ENCODE measurements around the gene P2RY8.
"Not testable (repeated sequence)": the region's sequence is repeated elsewhere in the genome, so short reads cannot be mapped to it uniquely, and the experiment has no call there.

The P2RY8 gene

DNA sequence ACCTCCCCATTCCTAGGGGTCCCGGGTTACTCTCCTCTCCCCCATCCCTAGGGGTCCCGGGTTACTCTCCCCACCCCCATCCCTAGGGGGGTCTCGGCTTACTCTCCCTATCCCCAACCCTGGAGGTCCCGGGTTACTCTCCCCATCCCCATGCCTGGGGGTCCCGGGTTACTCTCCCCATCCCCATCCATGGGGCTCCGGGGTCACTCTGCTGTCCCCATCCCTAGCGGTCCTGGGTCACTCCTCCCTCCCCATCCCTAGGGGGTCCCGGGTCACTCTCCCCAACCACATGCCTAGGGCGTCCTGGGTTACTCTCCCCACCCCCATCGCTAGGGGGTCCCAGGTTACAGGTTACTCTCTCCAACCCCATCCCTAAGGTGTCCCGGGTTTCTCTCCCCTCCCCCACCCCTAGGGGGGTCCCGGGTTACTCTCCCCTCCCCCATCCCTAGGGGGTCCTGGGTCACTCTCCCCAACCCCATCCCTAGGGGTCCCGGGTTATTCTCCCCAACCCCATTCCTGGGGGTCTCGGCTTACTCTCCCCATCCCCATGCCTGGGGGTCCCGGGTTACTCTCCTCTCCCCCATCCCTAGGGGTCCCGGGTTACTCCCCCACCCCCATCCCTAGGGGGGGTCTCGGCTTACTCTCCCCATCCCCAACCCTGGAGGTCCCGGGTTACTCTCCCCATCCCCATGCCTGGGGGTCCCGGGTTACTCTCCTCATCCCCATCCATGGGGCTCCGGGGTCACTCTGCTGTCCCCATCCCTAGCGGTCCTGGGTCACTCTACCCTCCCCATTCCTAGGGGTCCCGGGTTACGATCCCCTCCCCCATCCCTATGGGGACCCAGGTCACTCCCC lies 85.1 kb downstream of the P2RY8 start:
- DNase-seq (ENCODE audit: extremely low spot score), result no peak
- POLR2A ChIA-PET, result no interaction called here
- CTCF ChIA-PET, result no interaction called here
- TF ChIP-seq FOXK2 (IDR thresholded peaks at IDR 0.05) (no peak), L3MBTL2 (conservative IDR thresholded peaks at IDR 0.05) (no peak), SP1 (IDR thresholded peaks at IDR 0.05) (no peak), ARNT (IDR thresholded peaks at IDR 0.05) (no peak), ZNF384 (IDR thresholded peaks at IDR 0.05) (no peak), HDGF (IDR thresholded peaks at IDR 0.05; ENCODE audit: borderline replicate concordance) (no peak), FOXM1 (IDR thresholded peaks at IDR 0.05; ENCODE audit: borderline replicate concordance) (no peak), TARDBP (IDR thresholded peaks at IDR 0.05) (no peak)
- TF ChIP-seq, protein P1, sequence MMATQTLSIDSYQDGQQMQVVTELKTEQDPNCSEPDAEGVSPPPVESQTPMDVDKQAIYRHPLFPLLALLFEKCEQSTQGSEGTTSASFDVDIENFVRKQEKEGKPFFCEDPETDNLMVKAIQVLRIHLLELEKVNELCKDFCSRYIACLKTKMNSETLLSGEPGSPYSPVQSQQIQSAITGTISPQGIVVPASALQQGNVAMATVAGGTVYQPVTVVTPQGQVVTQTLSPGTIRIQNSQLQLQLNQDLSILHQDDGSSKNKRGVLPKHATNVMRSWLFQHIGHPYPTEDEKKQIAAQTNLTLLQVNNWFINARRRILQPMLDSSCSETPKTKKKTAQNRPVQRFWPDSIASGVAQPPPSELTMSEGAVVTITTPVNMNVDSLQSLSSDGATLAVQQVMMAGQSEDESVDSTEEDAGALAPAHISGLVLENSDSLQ (IDR thresholded peaks at IDR 0.05), result no peak

DNA sequence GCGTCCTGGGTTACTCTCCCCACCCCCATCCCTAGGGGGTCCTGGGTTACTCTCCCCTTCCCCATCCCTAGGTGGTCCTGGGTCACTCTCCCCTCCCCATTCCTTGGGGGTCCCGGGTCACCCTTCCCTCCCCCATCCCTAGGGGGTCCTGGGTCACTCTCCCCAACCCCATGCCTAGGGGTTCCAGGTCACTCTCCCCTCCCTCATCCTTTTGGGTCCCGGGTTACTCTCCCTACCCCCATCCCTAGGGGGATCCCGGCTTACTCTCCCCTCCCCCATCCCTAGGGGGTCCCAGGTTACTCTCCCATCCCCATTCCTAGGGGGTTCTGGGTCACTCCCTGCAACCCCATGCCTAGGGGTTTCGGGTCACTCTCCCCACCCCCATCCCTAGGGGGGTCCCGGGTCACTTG lies 85.7 kb downstream of the P2RY8 start:
- ChIA-PET CTCF (no interaction called here), POLR2A (no interaction called here)
- no peak for TF ChIP-seq BHLHE40 (IDR thresholded peaks at IDR 0.05; ENCODE audit: borderline replicate concordance)
- no peak for TF ChIP-seq CTBP1 (IDR thresholded peaks at IDR 0.05; ENCODE audit: borderline replicate concordance)
- no peak for TF ChIP-seq FOXA1 (IDR thresholded peaks at IDR 0.05)
- TF ChIP-seq SP1 (IDR thresholded peaks at IDR 0.05), result no peak
- TF ChIP-seq ELF4 (IDR thresholded peaks at IDR 0.05), result no peak
- TF ChIP-seq ARNT (IDR thresholded peaks at IDR 0.05), result no peak
- no peak for DNase-seq (ENCODE audit: extremely low spot score)

DNA sequence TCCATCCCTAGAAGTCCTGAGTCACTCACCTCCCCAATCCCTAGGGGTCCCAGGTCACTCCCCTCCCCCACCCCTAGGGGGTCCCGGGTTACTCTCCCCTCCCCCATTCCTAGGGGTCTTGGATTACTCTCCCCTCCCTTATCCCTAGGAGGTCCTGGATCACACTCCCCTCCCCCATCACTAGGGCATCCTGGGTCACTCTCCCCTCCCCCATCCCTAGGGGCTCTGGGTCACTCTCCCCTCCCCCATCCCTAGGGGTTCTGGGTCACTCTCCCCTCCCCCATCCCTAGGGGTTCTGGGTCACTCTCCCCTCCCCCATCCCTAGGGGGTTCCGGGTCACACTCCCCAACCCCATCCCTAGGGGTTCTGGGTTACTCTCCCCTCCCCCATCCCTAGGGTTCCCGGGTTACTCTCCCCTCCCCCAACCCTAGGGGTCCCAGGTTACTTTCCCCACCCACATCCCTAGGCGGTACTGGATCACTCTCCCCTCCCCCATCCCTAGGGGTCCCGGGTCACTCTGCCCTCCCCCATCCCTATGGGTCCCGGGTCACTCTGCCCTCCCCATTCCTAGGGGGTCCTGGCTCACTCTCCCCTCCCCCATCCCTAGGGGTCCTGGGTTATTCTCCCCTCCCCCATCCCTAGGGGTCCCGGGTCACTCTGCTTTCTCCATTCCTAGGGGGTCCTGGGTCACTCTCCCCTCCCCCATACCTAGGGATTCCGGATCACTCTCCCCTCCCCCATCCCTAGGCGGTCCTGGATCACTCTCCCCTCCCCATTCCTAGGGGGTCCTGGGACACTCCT lies 86.4 kb downstream of the P2RY8 start:
- CTCF ChIA-PET, result no interaction called here
- TF ChIP-seq ZNF384 (IDR thresholded peaks at IDR 0.05) (no peak), LEF1 (IDR thresholded peaks at IDR 0.05; ENCODE audit: borderline replicate concordance) (no peak), SUZ12 (IDR thresholded peaks at IDR 0.05) (no peak), FOXA1 (IDR thresholded peaks at IDR 0.05) (no peak), NFRKB (IDR thresholded peaks at IDR 0.05) (no peak), FOXM1 (IDR thresholded peaks at IDR 0.05; ENCODE audit: borderline replicate concordance) (no peak), TARDBP (IDR thresholded peaks at IDR 0.05) (no peak), ELF4 (IDR thresholded peaks at IDR 0.05) (no peak), FOXK2 (IDR thresholded peaks at IDR 0.05) (no peak), SP1 (IDR thresholded peaks at IDR 0.05) (no peak), HDGF (IDR thresholded peaks at IDR 0.05; ENCODE audit: borderline replicate concordance) (no peak), L3MBTL2 (conservative IDR thresholded peaks at IDR 0.05) (no peak), CTBP1 (IDR thresholded peaks at IDR 0.05; ENCODE audit: borderline replicate concordance) (no peak), ARNT (IDR thresholded peaks at IDR 0.05) (no peak), BHLHE40 (IDR thresholded peaks at IDR 0.05; ENCODE audit: borderline replicate concordance) (no peak)
- TF ChIP-seq, protein P1 (IDR thresholded peaks at IDR 0.05), result no peak
- POLR2A ChIA-PET, result no interaction called here
- DNase-seq (ENCODE audit: extremely low spot score), result no peak

DNA sequence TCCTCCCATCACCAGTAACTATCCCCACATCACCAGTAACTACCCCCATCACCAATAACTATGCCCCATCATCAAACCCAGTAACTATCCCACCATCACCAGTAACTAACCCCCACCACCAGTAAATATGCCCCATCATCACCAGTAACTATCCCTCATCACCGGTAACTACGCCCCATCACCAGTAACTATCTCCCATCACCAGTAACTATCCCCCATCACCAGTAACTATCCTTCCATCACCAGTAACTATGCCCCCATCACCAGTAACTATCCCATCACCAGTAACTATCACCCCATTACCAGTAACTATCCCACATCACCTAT lies 87.2 kb downstream of the P2RY8 start:
- DNase-seq (ENCODE audit: extremely low spot score), result no peak
- POLR2A ChIA-PET, result no interaction called here
- no peak for TF ChIP-seq FOXA1 (IDR thresholded peaks at IDR 0.05)
- TF ChIP-seq NFRKB (IDR thresholded peaks at IDR 0.05), result no peak
- no peak for TF ChIP-seq LEF1 (IDR thresholded peaks at IDR 0.05; ENCODE audit: borderline replicate concordance)
- TF ChIP-seq L3MBTL2 (conservative IDR thresholded peaks at IDR 0.05), result no peak
- no peak for TF ChIP-seq SP1 (IDR thresholded peaks at IDR 0.05)
- TF ChIP-seq ARNT (IDR thresholded peaks at IDR 0.05), result no peak
- no peak for TF ChIP-seq ELF4 (IDR thresholded peaks at IDR 0.05)
- TF ChIP-seq HDGF (IDR thresholded peaks at IDR 0.05; ENCODE audit: borderline replicate concordance), result no peak
- TF ChIP-seq FOXK2 (IDR thresholded peaks at IDR 0.05), result no peak
- TF ChIP-seq ZNF384 (IDR thresholded peaks at IDR 0.05), result no peak
- no peak for TF ChIP-seq CTBP1 (IDR thresholded peaks at IDR 0.05; ENCODE audit: borderline replicate concordance)
- no peak for TF ChIP-seq TARDBP (IDR thresholded peaks at IDR 0.05)
- TF ChIP-seq, protein P1 (IDR thresholded peaks at IDR 0.05), result no peak
- CTCF ChIA-PET, result no interaction called here

DNA sequence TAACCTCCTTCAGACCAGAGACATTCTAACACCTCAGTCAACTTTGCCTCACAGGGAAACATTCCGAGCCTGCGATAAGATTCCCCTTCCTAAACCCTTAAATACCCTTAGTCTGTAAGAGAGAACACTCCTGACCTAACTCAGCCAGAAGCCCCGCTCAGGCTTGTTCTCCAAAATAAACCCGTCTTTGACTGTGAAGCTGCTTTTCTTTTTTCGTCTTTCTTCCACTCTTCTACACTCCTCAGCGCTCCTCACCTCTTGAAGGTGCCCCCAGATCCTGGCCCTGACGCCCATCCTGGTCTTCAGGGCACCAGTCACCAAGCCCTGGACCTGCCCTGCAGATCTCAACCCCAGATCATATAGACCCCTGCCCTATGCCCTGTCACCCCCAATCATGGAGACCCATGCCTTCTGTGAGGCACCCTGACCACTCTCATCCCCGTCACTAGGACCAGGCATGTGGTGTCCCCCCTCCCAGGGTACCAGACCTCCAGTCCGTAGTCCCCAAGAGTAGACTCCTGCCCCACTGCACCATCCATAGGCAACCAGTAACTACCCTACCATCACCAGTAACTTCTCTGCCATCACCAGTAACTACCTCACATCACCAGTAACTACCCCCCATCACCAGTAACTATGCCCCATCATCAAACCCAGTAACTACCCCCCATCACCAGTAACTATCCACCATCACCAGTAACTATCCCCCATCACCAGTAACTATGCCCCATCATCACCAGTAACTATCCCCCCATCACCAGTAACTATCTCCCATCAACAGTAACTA lies 87.8 kb downstream of the P2RY8 start:
- no peak for TF ChIP-seq ZNF384 (IDR thresholded peaks at IDR 0.05)
- TF ChIP-seq HDGF (IDR thresholded peaks at IDR 0.05; ENCODE audit: borderline replicate concordance), result no peak
- no peak for TF ChIP-seq LEF1 (IDR thresholded peaks at IDR 0.05; ENCODE audit: borderline replicate concordance)
- no peak for TF ChIP-seq ELF4 (IDR thresholded peaks at IDR 0.05)
- TF ChIP-seq L3MBTL2 (conservative IDR thresholded peaks at IDR 0.05), result no peak
- TF ChIP-seq SP1 (IDR thresholded peaks at IDR 0.05), result no peak
- TF ChIP-seq, protein P1 (IDR thresholded peaks at IDR 0.05), result no peak
- no peak for TF ChIP-seq ARNT (IDR thresholded peaks at IDR 0.05)
- POLR2A ChIA-PET, result no interaction called here
- DNase-seq (ENCODE audit: extremely low spot score), result no peak
- CTCF ChIA-PET, result no interaction called here

DNA sequence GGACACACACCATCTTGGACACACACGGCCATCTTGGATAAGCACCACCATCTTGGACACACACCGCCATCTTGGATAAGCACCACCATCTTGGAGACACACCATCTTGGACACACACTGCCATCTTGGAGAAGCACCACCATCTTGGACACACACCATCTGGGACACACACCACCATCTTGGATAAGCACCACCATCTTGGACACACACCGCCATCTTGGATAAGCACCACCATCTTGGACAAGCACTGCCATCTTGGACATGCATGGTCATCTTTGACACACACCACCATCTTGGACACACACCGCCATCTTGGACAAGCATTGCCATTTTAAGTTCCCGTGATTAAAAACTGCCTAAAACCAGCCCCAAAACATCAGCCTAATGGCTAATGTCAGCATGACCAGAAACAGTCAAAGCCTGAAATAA lies 88.4 kb downstream of the P2RY8 start:
- DNase-seq (ENCODE audit: extremely low spot score); CTCF ChIA-PET; POLR2A ChIA-PET: not testable (repeated sequence)

DNA sequence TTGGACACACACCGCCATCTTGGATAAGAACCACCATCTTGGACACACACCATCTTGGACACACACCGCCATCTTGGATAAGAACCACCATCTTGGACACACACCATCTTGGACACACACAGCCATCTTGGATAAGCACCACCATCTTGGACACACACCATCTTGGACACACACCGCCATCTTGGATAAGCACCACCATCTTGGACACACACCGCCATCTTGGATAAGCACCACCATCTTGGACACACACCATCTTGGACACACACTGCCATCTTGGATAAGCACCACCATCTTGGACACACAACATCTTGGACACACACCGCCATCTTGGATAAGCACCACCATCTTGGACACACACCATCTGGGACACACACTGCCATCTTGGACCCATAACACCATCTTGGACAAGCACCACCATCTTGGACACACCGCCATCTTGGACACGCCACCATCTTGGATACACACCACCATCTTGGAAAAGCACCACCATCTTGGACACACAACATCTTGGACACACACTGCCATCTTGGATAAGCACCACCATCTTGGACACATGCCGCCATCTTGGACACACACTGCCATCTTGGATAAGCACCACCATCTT lies 88.9 kb downstream of the P2RY8 start:
- DNase-seq (ENCODE audit: extremely low spot score); CTCF ChIA-PET; POLR2A ChIA-PET: not testable (repeated sequence)

DNA sequence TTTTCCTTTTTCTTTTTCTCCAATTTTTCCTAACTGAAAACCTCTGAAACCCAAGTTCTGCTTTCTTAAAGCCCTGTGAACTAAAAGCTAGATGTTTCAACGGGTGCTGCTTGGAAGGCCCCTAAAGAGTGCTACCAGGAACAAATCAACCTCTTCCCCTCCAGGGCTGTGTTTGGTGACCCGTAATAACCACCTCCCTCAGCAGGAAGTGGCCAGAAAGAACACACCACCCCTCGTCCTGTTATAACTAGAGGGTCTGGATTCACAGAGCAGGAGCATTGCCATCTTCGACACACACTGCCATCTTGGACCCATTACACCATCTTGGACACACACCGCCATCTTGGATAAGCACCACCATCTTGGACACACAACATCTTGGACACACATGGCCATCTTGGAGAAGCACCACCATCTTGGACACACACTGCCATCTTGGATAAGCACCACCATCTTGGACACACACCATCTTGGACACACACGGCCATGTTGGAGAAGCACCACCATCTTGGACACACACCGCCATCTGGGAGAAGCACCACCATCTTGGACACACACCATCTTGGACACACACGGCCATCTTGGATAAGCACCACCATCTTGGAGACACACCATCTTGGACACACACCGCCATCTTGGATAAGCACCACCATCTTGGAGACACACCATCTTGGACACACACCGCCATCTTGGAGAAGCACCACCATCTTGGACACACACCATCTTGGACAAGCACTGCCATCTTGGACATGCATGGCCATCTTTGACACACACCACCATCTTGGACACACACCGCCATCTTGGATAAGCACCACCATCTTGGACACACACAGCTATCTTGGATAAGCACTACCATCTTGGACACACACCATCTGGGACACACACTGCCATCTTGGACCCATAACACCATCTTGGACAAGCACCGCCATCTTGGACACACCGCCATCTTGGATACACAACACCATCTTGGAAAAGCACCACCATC lies 89.7 kb downstream of the P2RY8 start:
- CTCF ChIA-PET; DNase-seq (ENCODE audit: extremely low spot score); POLR2A ChIA-PET: not testable (repeated sequence)
